Mucosa of rectum (tissue), 2 donors: ENCODE data around the gene HEXA.
"Not testable (repeated sequence)": the region's sequence is repeated elsewhere in the genome, so short reads cannot be mapped to it uniquely, and the experiment has no call there.

Experiments used
- H3K27ac ChIP-seq, 2 donors: one replicate each; pipeline ENCODE4 v1.7.0; 2013; ENCODE audit warnings: inconsistent platforms in 2 of 2, low read depth in 2 of 2, low read length in 2 of 2
- H3K27me3 ChIP-seq, 2 donors: one replicate each; pipeline ENCODE4 v1.7.0; 2013; ENCODE audit warnings: low read length in 2 of 2; ENCODE audit not compliant: control insufficient read depth in 2 of 2, insufficient read depth in 2 of 2
- H3K36me3 ChIP-seq, 2 donors: one replicate each; pipeline ENCODE4 v1.7.0; 2013; ENCODE audit warnings: low read length in 2 of 2; ENCODE audit not compliant: control insufficient read depth in 2 of 2, insufficient read depth in 2 of 2
- H3K4me1 ChIP-seq, 2 donors: one replicate each; pipeline ENCODE4 v1.7.0; 2013; ENCODE audit warnings: low read length in 2 of 2, mild to moderate bottlenecking in 1 of 2; ENCODE audit not compliant: control insufficient read depth in 2 of 2, insufficient read depth in 2 of 2
- H3K4me3 ChIP-seq, 2 donors: one replicate each; pipeline ENCODE4 v1.7.0; 2013; ENCODE audit warnings: low read length in 2 of 2
- H3K9ac ChIP-seq, 2 donors: one replicate each; pipeline ENCODE4 v1.7.0; 2013; ENCODE audit warnings: low read length in 2 of 2, low read depth in 1 of 2, mild to moderate bottlenecking in 1 of 2
- H3K9me3 ChIP-seq, 2 donors: one replicate each; pipeline ENCODE4 v1.7.0; 2013; ENCODE audit warnings: low read length in 2 of 2; ENCODE audit not compliant: control insufficient read depth in 2 of 2
- donor health status: healthy.
- donor health status: Normal muscosa, but diverticular disease.

HEXA gene

GRCh38 chr15:72375846-72376581 is at the start of gene HEXA:
Gene HEXA (minus strand): TSS chr15:72376014. CDS start chr15:72375972, 42 bp downstream.
- Histone ChIP-seq H3K9me3 (no peaks in the 10 kb centered on the region), H3K27me3 (no peaks in the 10 kb centered on the region), H3K4me3 (peak within 1 kb of the TSS; percentile 82 to 97), H3K36me3 (peaks cover 2 to 3% of the 10 kb centered on the region in 2 donors), H3K27ac (peak within 1 kb of the TSS; percentile 87 to 95), H3K9ac (peak within 1 kb of the TSS; percentile 87 to 99), H3K4me1 (peaks cover 10 to 13% of the 10 kb centered on the region in 2 donors)

- Histone ChIP-seq H3K4me3 (no peak overlapping the region), H3K4me1 (no peaks in the 10 kb centered on the region), H3K9ac (no peak overlapping the region)
Measured at GRCh38 chr15:72423256-72423655, 47.4 kb upstream of the HEXA start.

GRCh38 chr15:72421484-72421883 is 45.7 kb upstream of the HEXA start:
- H3K27ac ChIP-seq: no peak overlapping the region
- H3K27me3 ChIP-seq: no peaks in the 10 kb centered on the region
- H3K4me3 ChIP-seq: no peak overlapping the region

More at GRCh38 chr15:72423256-72423655, 47.4 kb upstream of the HEXA start:
- H3K27ac ChIP-seq: no peak overlapping the region
- H3K27me3 ChIP-seq: no peaks in the 10 kb centered on the region
- H3K36me3 ChIP-seq: no peaks in the 10 kb centered on the region
- peaks cover 0 to 2% of the 10 kb centered on the region in 2 donors for H3K9me3 ChIP-seq

GRCh38 chr15:72420576-72420975 is 44.8 kb upstream of the HEXA start:
- Histone ChIP-seq H3K27ac (no peak overlapping the region), H3K4me1 (no peaks in the 10 kb centered on the region), H3K9ac (no peak overlapping the region), H3K9me3 (no peaks in the 10 kb centered on the region), H3K36me3 (no peaks in the 10 kb centered on the region), H3K4me3 (no peak overlapping the region), H3K27me3 (no peaks in the 10 kb centered on the region)

More at GRCh38 chr15:72421484-72421883, 45.7 kb upstream of the HEXA start:
- H3K4me1 ChIP-seq: no peaks in the 10 kb centered on the region
- H3K9ac ChIP-seq: no peak overlapping the region
- H3K36me3 ChIP-seq: no peaks in the 10 kb centered on the region
- no peaks in the 10 kb centered on the region for H3K9me3 ChIP-seq

- H3K9ac ChIP-seq, H3K4me1 ChIP-seq, H3K9me3 ChIP-seq, H3K27ac ChIP-seq, H3K27me3 ChIP-seq, H3K36me3 ChIP-seq, H3K4me3 ChIP-seq: not testable (repeated sequence)
Measured at GRCh38 chr15:72419768-72420167, 44.0 kb upstream of the HEXA start.

- no peak overlapping the region for H3K4me3 ChIP-seq
- H3K9me3 ChIP-seq: no peaks in the 10 kb centered on the region
- no peak overlapping the region for H3K27ac ChIP-seq
- no peaks in the 10 kb centered on the region for H3K36me3 ChIP-seq
- H3K4me1 ChIP-seq: no peaks in the 10 kb centered on the region
- no peak overlapping the region for H3K9ac ChIP-seq
- H3K27me3 ChIP-seq: no peaks in the 10 kb centered on the region
Measured at GRCh38 chr15:72415304-72415703, 39.5 kb upstream of the HEXA start.

- H3K36me3 ChIP-seq, H3K27ac ChIP-seq, H3K9me3 ChIP-seq: not testable (repeated sequence)
Measured at GRCh38 chr15:72413337-72413736, 37.5 kb upstream of the HEXA start.

GRCh38 chr15:72411544-72411943 is 35.7 kb upstream of the HEXA start:
- Histone ChIP-seq H3K9me3 (no peaks in the 10 kb centered on the region), H3K27ac (no peak overlapping the region), H3K4me1 (no peaks in the 10 kb centered on the region), H3K27me3 (peaks cover 0 to 5% of the 10 kb centered on the region in 2 donors), H3K9ac (no peak overlapping the region), H3K36me3 (no peaks in the 10 kb centered on the region), H3K4me3 (no peak overlapping the region)

More at GRCh38 chr15:72413337-72413736, 37.5 kb upstream of the HEXA start:
- H3K4me1 ChIP-seq, H3K27me3 ChIP-seq, H3K4me3 ChIP-seq, H3K9ac ChIP-seq: not testable (repeated sequence)

GRCh38 chr15:72411111-72411510 is 35.3 kb upstream of the HEXA start:
- Histone ChIP-seq H3K4me3 (no peak overlapping the region), H3K9ac (no peak overlapping the region), H3K36me3 (no peaks in the 10 kb centered on the region), H3K9me3 (no peaks in the 10 kb centered on the region), H3K4me1 (no peaks in the 10 kb centered on the region), H3K27me3 (peaks cover 0 to 5% of the 10 kb centered on the region in 2 donors), H3K27ac (no peak overlapping the region)

GRCh38 chr15:72406936-72407335 is 31.1 kb upstream of the HEXA start:
- Histone ChIP-seq H3K36me3 (no peaks in the 10 kb centered on the region), H3K9ac (no peak overlapping the region), H3K9me3 (no peaks in the 10 kb centered on the region), H3K27me3 (peaks cover 0 to 8% of the 10 kb centered on the region in 2 donors), H3K4me1 (no peaks in the 10 kb centered on the region), H3K4me3 (no peak overlapping the region), H3K27ac (no peak overlapping the region)
